GM21737 (cell line): ENCODE data around the gene EPB41L4B.

Source experiments
- ATAC-seq: cut with Tn5 transposase; IDR thresholded peaks from one replicate; pipeline ENCODE4 v1.9.1; 2021; ENCODE audit warnings: mild to moderate bottlenecking, moderate library complexity; ENCODE audit not compliant: unreplicated experiment

EPB41L4B gene

DNA sequence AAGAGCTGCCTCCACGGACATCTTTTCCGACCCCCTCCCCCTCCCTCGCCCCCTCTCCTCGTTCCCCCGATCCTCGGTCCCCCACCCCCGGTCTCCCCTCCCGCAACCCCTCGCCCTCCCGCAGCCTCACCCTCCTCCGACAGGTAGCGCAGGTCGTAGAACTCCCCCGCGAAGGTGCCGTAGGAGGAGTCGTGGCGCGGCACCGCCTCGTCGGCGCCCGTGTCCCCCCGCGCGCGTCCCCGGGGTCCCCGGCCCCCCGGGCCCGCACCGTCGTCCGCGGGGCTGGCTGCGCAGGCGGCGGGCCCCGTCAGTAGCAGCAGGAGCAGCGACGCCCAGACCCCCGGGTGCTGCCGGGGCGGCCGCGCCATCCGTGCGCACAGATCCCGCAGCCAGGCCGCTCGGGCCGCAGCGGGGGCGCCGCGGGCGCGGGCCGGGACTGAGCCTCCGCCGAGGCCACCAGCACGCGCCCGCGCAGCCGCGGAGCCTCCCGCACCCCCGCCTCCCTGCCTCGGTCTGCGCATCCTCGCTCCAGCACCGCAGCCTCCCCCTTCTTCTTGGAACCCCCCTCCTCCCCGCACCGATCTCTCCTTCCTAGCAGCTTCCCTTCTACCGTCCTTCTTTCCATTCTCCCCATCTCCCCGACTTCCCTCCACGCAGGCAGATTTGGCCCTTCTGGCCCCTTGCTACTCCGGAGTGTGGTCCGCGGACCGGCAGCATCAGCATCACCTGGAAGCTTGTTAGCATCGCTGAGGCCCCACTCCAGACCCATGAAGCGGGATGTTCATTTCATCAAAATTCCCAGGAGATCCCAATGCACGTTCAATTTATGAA, 153.9 kb downstream of the EPB41L4B start, which contains the start of gene FRRS1L:
Gene FRRS1L, minus strand, starts transcription at position 479 of the 831 bp plus-strand sequence. Its CDS starts 111 bp downstream, at position 368.
- no peak for ATAC-seq

DNA sequence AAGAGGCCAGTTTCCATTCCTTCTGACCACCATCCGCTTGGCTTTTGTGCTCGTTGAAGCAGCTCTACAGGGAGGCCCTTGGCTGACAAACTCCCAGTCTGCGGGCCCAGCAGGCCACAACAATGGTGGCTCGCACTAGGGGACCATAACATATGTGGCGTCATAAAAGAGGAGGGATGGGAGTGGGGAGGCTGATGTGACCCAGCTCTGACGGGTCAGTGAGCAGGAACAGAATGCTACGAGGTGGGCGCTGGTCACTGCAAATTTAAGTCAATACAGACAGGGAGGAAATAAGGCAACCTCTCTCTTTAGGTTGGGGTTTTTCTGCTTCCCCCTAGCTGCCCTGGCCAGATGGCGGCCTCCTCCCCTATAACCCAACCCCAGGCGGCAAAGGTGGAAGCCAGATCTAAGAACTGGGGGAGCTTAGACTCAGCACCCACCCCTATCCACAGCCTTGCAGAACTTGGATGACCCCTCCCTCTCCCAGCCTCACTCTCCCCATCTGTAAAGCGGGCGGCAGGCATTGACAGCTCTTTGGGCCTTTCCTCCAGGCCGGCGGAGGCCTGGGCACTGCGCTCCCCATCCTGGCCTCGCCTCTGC, 154.6 kb downstream of the EPB41L4B start:
- ATAC-seq, result no peak

DNA sequence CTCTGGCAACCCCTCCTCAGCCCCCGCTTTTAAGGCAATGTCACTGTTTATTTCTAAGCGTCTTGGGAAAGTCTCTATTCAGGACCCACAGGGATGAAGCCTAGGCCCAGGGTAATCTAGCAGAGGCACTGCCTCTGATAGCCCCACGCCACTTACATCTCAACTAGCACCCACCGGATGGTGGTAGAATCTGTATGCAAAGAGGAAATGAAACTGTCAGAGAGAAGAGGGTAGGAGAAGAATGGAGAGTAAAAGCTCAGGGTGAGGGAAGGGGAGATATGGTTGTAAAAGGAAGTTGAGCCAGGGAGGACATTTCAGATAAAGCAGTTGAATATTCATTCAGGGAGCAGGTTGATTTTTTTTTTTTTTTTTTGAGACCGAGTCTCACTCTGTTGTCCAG, 156.8 kb downstream of the EPB41L4B start:
- no peak for ATAC-seq

DNA sequence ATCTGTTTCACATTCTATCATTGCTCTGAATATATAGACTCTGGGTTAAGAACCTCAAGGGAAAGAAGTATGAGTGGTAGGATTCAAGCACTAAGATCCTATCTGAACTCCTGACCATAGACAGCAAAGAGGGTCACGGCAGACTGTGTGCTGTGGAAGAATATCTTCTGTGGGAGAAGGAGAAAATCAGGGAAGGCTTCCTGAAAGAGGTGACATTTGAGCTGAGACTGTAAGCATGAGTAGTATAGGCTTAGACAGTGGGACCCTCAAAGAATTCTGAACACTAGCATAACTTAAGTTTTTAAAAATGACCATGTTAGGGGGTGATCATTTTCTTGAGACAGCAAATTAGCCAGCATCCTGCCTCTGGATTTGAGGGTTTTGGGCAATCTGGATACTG, 157.7 kb downstream of the EPB41L4B start:
- no peak for ATAC-seq

DNA sequence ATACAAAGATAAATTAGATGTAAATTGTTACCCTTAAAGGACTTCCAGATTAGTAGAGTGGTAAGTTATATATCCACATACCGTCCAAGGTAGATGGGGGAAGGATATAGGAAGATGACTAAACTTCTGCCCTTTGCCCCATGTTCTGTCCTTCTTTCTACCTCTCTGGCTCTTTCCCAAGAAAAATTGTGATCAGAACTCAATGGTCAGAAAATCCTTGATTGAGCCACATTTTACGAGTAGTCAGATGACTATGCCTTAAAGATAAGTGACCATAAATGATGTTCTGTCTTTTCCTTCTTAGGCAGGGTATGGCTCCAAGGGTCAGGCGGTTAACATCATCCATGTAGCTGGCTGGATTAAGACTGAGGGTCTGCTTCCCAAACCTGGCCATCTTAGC, 158.2 kb downstream of the EPB41L4B start:
- ATAC-seq, result no peak

DNA sequence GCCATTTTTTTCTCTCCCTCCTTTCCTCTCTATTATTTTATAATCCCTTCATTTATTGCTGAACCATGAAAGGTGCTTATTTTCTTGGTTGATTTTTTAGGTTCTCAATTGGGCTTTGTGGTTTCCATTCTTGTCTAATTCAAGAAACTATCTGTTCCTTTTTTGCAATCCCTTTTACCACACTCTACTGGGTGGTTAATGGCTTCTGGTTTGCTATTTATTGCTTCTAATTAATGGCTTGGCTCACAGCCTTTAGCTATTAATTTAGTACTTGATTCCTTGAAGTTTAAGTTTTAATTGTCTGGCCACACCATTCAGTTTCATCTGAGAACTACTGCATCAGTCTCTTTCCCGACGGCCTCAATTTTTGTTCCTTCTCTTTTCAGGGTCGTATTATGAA, 159.4 kb downstream of the EPB41L4B start:
- no peak for ATAC-seq

DNA sequence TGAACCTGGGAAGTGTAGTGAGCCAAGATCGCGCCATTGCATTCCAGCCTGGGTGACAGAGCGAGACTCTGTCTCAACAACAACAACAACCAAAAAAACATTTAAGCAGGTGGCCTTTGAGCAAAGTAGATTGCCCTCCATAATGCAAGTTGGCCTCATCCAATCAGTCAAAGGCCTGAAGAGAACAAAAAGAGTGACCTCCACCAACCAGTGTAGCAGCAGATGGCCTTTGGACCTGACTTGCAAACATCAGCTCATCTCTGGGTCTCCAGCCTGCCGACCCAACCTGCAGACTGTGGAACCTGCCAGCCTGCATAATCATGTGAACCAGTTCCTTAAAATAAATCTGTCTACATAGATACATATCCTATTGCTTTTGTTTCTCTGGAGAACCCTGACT, 161.3 kb downstream of the EPB41L4B start:
- no peak for ATAC-seq

DNA sequence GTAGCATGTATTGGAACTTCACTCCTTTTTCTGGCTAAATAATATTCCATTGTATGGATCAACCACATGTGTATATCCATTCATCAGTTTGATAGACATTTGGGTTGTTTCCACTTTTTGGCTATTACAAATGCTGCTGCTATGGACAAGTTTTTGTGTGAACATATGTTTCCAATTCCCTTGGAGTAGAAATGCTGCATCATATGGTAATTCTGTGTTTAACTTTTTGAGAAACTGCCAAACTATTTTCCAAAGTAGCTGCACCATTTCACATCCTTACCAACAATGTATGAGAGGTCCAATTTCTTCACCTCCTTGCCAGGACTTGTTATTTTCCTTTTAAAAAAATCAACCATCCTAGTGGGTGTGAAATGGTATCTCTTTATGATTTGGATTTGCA, 162.2 kb downstream of the EPB41L4B start:
- ATAC-seq, result no peak

DNA sequence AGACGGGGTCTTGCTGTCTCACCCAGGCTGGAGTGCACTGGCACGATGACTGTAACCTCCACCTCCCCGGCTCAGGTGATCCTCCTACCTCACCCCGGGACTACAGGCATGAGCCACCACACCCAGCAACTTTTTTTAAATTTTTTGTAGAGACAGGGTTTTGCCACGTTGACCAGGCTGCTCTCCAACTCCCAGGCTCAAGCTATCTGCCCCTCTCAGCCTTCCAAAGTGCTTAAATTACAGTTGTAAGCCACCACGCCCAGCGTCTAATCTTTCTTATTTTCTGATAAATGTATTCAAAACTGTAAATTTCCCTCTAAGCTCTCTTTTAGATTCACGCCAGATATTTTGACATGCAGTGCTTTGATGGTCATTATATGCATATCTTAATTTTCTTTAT, 164.2 kb downstream of the EPB41L4B start:
- no peak for ATAC-seq

DNA sequence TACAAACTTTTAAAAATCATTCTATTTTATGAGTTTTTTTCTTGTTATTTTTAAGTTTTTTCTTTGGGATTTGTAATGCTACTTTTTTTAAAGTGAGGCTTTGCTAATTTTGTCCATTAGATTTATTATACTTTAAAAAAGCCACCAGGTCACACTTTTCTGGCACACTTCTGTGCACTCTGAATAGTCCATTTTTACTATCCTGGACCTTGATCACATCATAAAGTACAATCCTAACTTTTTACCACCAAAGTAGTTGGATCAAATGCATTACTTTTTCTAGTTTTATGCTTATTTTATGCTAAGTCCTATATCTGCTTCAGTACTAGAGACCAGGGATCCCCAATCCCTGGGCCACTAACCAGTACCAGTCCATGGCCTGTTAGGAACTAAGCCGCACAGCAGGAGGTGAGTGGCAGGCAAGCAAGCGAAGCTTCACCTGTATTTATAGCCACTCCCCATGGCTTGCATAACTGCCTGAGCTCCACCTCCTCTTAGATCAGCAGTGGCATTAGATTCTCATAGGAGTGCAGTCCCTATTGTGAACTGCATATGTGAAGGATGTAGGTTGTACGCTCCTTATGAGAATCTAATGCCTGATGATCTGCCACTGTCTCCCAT, 169.8 kb downstream of the EPB41L4B start:
- no peak for ATAC-seq

DNA sequence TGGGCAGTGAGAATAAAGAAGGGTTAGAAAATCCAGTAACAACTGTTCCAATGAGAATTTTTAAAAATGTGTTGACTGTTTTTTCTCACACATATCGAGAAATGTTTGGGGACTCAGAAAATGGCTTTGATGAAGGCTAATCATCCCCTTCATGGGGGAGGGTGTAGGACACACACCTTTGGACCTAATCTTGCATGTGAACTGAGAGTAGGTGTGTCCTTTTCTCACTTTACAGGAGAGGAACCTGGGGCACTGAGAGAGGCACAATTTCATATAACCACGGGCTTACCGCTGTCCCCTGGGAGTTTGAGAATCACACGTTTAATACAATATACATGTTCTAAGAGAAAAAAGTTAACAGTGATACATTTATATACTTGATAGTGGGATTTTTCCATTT, 171.1 kb downstream of the EPB41L4B start:
- no peak for ATAC-seq

DNA sequence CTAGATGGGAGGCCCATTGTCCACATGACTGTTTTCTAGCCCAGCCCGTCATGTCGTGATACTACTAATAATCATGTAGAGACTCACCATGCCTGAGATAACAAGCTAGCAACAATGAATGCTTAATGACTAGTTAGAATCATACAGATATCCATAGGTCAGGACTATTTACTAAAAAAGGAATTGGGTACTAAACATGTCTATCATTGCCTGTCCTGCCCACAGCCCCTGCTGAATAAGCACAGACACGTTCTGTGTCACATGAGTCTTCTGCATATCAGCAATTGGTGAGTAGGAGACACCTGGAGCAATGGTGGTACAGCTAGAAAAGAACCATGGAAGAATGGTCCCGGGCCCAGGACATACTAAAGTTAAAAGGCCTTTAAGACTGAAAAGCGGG, 171.8 kb downstream of the EPB41L4B start:
- no peak for ATAC-seq

DNA sequence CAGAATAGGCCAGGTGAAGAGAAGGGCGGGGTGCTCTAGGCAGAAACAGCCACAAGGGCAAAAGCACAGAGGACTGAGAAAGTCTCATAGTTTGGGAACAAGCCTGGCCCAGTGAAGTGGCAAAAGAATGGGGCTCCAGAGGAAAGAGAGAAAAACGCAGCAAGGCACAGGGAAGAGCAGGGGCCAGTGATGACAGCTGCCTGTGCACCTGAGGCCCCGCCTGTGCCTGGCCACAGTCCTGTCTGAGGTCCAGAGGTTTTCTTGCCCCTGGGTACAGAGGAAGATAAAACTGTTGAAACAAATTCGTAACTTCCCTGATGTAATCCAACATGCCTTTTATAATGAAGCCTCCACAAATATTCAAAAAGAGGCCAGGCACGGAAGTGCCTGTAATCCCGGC, 175.8 kb downstream of the EPB41L4B start:
- ATAC-seq, result no peak

DNA sequence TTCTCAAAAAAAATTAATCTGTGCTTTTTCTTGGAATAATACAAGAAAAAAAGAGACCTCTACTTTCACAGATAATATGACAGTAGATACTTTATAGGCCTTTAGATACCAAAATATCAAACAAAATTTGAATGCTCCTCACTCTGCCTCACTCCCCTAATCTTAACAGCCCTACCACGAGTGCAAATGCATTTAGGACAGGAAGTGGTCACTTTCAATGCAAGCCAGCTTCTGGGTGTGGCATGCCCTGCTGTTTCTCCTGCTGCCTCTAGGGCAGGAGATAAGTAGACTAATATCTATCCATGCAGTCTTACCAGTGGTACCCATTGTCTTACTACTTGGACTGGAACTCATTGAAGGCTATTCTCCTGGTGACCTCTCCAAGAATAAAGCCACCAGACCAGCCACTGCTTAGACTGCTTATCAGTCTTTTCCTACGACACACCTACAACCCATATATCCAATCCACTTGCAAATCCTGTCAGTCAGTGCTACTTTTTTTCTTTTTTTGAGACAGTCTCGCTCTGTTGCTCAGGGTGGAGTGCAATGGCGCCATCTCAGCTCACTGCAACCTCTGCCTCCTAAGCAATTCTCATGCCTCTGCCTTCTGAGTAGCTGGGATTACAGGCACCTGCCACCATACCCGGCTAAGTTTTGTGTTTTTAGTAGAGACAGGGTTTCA, 176.8 kb downstream of the EPB41L4B start:
- ATAC-seq, result peak; percentile 98

DNA sequence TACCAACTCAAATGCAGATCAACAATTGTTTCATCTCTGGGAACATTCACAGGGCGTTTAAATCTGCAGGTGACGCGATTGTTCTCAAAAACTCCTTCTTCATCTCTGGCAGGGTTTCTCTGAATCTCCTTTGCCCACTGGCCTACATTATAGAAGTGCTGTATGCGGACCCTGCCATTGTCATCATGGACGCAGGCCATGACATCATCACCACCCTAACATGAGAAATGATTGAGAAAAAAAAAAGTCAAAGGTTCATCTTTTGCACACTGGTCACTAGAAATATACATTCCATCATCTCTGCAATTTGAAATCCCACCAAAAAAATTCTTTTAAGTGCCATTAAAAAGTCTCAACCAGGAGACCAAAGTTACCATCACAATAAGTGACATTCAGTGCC, 179.5 kb downstream of the EPB41L4B start:
- no peak for ATAC-seq

DNA sequence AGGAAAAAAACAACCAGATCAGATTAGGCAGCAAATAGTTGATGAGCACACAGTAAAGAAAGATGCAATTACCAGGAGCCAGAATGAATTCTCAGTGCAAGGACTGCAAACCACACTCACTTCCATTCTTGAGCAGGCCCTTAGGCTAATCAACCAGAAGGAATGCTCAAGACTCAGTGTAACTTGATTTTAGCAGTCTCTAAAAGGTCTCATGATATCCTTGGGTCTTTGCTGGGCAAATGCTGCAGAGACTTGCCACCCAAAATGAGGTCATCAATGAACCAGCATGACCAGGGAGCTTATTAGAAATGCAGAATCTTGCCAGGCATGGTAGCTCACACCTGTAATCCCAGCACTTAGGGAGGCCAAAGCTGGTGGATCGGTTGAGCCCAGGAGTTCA, 181.0 kb downstream of the EPB41L4B start:
- no peak for ATAC-seq

DNA sequence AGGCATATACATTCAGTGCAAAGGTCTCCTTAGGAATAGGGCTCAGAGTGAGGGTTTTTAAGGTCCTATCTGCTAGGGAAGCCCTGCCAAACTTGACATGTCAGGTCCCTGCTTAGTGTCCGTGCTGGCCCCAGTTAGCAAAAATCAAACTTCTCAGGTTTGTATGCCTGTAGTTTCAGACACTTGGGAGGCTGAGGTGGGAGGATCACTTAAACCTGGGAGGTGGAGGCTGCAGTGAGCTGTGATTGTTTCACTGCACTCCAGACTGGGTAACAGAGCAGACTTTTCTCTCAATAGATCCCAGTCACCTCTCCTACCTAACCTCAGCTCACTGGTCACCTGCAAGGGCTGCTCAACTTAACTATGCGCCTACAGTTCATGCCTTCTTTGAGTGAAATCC, 182.4 kb downstream of the EPB41L4B start:
- no peak for ATAC-seq

DNA sequence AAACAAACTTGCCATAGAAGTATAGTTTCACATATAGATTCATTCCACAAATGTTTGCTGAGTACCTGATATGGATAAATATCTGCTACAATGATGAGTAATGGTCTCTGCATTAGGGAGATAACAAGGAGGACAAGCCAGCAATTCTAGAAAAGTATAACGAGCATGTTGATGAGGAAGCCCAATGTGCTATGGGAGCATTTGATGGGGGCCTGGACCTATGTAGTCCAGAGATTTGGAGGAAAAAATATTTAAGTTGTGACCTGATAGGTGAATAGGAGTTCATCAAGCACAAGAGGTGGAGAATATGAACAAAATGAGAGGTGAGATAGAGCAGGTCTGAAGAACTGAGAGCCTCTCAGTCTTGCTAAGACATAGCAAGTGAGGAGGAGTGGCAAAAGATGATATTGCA, 186.7 kb downstream of the EPB41L4B start:
- ATAC-seq, result no peak

DNA sequence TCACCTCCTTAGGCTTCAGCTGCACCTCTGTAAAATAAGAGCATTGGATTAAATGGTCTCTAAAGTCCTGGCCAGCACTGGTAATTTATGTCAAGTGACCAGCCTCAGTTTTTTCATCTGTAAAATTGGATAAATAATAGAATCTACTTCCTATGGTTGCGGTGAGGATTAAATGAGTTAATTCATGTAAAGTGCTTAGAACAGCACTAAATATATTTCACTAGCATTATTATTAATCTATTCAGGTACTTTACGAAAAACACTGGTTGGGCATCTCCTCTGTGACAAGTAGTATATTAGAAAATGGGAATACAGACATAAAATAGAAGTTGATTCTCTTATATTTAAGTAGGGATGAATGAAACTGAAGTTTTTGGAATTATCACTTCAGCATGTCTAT, 187.3 kb downstream of the EPB41L4B start:
- no peak for ATAC-seq

DNA sequence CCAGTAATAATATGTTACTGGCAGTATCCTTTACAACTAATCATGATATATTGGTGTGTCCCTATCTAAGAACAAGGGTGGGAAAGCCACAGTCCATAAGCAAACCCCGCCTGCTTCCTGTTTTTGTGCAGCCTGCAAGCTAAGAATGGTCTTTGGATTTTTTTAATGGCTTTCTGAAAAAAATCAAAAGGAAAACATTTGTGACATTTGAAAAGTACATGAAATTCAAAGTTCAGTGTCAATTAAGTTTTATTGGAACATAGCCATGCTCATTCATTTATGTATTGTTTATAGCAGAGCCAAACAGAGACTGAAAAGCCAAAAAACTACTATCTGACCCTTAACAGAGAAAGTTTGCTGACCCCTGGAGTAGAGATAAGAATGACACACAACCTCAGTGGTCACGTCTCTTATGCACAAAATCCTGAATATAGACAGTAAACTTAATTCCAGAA, 188.3 kb downstream of the EPB41L4B start:
- ATAC-seq, result no peak

DNA sequence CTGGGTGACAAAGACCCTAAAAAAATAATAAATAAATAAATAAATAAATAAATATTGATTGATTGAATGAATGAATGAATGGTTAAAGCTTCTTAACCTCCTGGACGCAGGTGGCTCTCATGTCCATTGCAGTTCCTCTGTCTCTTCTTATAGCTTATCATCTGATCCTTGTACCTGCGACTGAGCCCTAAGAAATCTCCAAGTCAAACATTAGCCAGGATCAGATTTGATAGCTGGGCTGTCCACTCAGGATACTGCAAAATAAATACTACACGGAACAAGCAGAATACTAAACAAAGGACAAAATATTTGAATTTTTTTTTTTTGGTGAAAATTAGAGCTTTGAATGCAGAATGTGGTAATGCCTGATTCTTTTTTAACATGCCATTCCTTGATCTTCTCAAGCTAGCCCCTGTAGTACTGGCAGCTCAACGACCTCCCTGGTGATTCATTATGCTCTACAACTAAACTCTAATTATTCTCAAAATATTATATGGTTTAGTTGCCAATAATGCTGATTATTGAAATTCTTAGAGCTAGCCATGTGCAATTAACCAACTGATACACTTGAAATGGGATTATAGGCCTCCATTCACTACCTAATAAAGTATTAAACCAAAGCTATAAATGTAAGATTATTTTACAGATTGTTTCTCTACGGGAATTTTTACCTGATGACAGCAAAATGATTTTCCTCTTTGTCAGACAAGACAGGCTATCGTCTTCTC, 191.2 kb downstream of the EPB41L4B start:
- ATAC-seq, result no peak
